SK-N-SH (cell line): ENCODE data around the gene WNT3. TPM values are rescaled to one million over a fixed set of nuclear protein-coding genes. Genes with fewer than 3 reads are reported as not detected.

Experiments
- CTCF ChIA-PET: fragments of 300-600, 350-600 bp; formaldehyde crosslinking; extraction: SDS; loops from one replicate; lab custom pipeline; 2021; lab: Yijun Ruan, JAX
- POLR2A ChIA-PET: fragments of 350-600 bp; sonication (Branson Sonifier 250); formaldehyde crosslinking; extraction: SDS; loops from one replicate; lab custom pipeline; 2020; ENCODE audit warnings: antibody characterized with exemption, inconsistent platforms; lab: Yijun Ruan, JAX
- DNase-seq: peaks from one replicate; pipeline ENCODE4 v3.0.0; 2012
- H2AFZ ChIP-seq: fragments of 200-600 bp; sonication (generic); 2 replicates; pipeline ENCODE4 v1.8.1; 2016; ENCODE audit warnings: antibody characterized with exemption, mild to moderate bottlenecking, low read depth
- H3F3A ChIP-seq: fragments of 200-600 bp; sonication (generic); replicated peaks from 2 replicates; pipeline ENCODE3; 2016; ENCODE audit warnings: antibody characterized with exemption, mild to moderate bottlenecking; ENCODE audit not compliant: insufficient read depth
- H3K27ac ChIP-seq, 2 experiments: fragments of 200-500 bp in 1 of 2; fragments of 200-600 bp in 1 of 2; sonication (Bioruptor generic) in 1 of 2; sonication (generic), shearing (Covaris generic) in 1 of 2; 2 replicates each; pipeline versions ENCODE4 v1.5.1 to v1.6.1; 2014 to 2016; ENCODE audit warnings: low read depth in 2 of 2, inconsistent platforms in 1 of 2, low read length in 1 of 2, mild to moderate bottlenecking in 1 of 2, mixed read lengths in 1 of 2
- H3K27me3 ChIP-seq: fragments of 200-600 bp; sonication (generic), shearing (Covaris generic); 2 replicates; pipeline ENCODE4 v1.6.1; 2016; ENCODE audit warnings: mixed run types; ENCODE audit not compliant: insufficient read depth
- H3K36me3 ChIP-seq, 2 experiments: fragments of 200-500 bp in 1 of 2; fragments of 200-600 bp in 1 of 2; sonication (Bioruptor generic) in 1 of 2; sonication (generic) in 1 of 2; replicated peaks in 1 of 2; 2 replicates each; pipeline versions ENCODE3 to v1.5.1; 2014 to 2016; ENCODE audit warnings: low read length in 1 of 2, mild to moderate bottlenecking in 1 of 2; ENCODE audit not compliant: insufficient read depth in 2 of 2, control insufficient read depth in 1 of 2
- H3K4me1 ChIP-seq, 2 experiments: fragments of 200-500 bp in 1 of 2; fragments of 200-600 bp in 1 of 2; sonication (Bioruptor generic) in 1 of 2; sonication (generic), shearing (Covaris generic) in 1 of 2; 2 replicates each; pipeline versions ENCODE4 v1.5.1 to v1.6.1; 2014 to 2016; ENCODE audit warnings: low read depth in 1 of 2, low read length in 1 of 2, mixed run types in 1 of 2; ENCODE audit not compliant: insufficient read depth in 2 of 2, control insufficient read depth in 1 of 2
- H3K4me2 ChIP-seq: fragments of 200-600 bp; sonication (generic), shearing (Covaris generic); 2 replicates; pipeline ENCODE4 v1.6.1; 2017; ENCODE audit warnings: mixed run types
- H3K4me3 ChIP-seq, 2 experiments: fragments of 200-500 bp in 1 of 2; fragments of 200-600 bp in 1 of 2; sonication (Bioruptor generic) in 1 of 2; sonication (generic), shearing (Covaris generic) in 1 of 2; 2 replicates each; pipeline versions ENCODE4 v1.5.1 to v1.8.1; 2014 to 2016; ENCODE audit warnings: low read depth in 2 of 2, inconsistent platforms in 1 of 2, low read length in 1 of 2, mild to moderate bottlenecking in 1 of 2, mixed read lengths in 1 of 2, moderate library complexity in 1 of 2
- H3K79me2 ChIP-seq: fragments of 200-600 bp; sonication (generic); 2 replicates; pipeline ENCODE4 v1.8.1; 2017; ENCODE audit warnings: mild to moderate bottlenecking; ENCODE audit not compliant: insufficient read depth
- H3K9ac ChIP-seq: fragments of 200-600 bp; sonication (generic); 2 replicates; pipeline ENCODE4 v1.6.1; 2017; ENCODE audit warnings: mixed run types
- H3K9me2 ChIP-seq: fragments of 200-600 bp; sonication (generic); 2 replicates; pipeline ENCODE4 v1.6.1; 2017; ENCODE audit warnings: mixed run types
- H3K9me3 ChIP-seq: fragments of 200-600 bp; sonication (generic); 2 replicates; pipeline ENCODE4 v1.6.1; 2017; ENCODE audit warnings: mixed run types, mild to moderate bottlenecking, moderate library complexity
- H4K20me1 ChIP-seq: fragments of 200-600 bp; sonication (generic); 2 replicates; pipeline ENCODE4 v1.6.1; 2017; ENCODE audit warnings: mild to moderate bottlenecking, mixed run types; ENCODE audit not compliant: insufficient read depth
- MEF2A ChIP-seq: IDR thresholded peaks from 2 replicates; pipeline ENCODE4 v1.4.0; 2012; ENCODE audit warnings: low read depth, borderline replicate concordance
- MXI1 ChIP-seq: IDR thresholded peaks from 2 replicates; pipeline ENCODE4 v1.6.1; 2012; ENCODE audit warnings: mild to moderate bottlenecking, low read depth, low read length, improper control_type of control experiment
- NRF1 ChIP-seq: IDR thresholded peaks from 2 replicates; pipeline ENCODE4 v1.6.1; 2012; ENCODE audit warnings: low read depth, mild to moderate bottlenecking, low read length
- POLR2AphosphoS5 ChIP-seq: IDR thresholded peaks from 2 replicates; pipeline ENCODE4 v1.6.1; 2012; ENCODE audit warnings: low read depth, low read length
- RCOR1 ChIP-seq: fragments of 150-350 bp; IDR thresholded peaks from 2 replicates; pipeline ENCODE4 v1.6.1; 2017; ENCODE audit warnings: antibody characterized with exemption, low read length
- RFX5 ChIP-seq: IDR thresholded peaks from 2 replicates; pipeline ENCODE4 v1.6.1; 2012; ENCODE audit warnings: mild to moderate bottlenecking, improper control_type of control experiment, low read length
- TAF1 ChIP-seq: IDR thresholded peaks from 2 replicates; pipeline ENCODE4 v1.6.1; 2012; ENCODE audit warnings: low read depth, mild to moderate bottlenecking, low read length, moderate library complexity, borderline replicate concordance
- TEAD4 ChIP-seq: IDR thresholded peaks from 2 replicates; pipeline ENCODE4 v1.4.0; 2012; ENCODE audit warnings: mild to moderate bottlenecking, borderline replicate concordance; ENCODE audit not compliant: insufficient read depth
- YY1 ChIP-seq: IDR thresholded peaks from 2 replicates; pipeline ENCODE4 v1.4.0; 2012; ENCODE audit warnings: low read depth, mild to moderate bottlenecking
- WGBS: methylation state at CpG from one replicate; pipeline ENCODE4 v1.1.6; 2017; ENCODE audit warnings: low lambda C conversion rate; 5-methylcytosine and 5-hydroxymethylcytosine counted together
- polyA plus RNA-seq, 3 experiments: library from polyadenylated mRNA; depleted of rRNA; stranded (reverse); fragments of >200 nt; gene quantifications; 2 replicates each; pipeline ENCODE4 v1.2.3, GENCODE V29; 2012
- TF ChIP-seq, protein P1 (sequence below): IDR thresholded peaks from 2 replicates; pipeline ENCODE4 v1.4.0; 2012; ENCODE audit warnings: low read depth, borderline replicate concordance
- TF ChIP-seq, protein P2 (sequence below): IDR thresholded peaks from 2 replicates; pipeline ENCODE4 v1.4.0; 2012; ENCODE audit warnings: low read depth
- TF ChIP-seq, protein P3 (sequence below): fragments of 150-350 bp; IDR thresholded peaks from 2 replicates; pipeline ENCODE4 v1.6.1; 2016; ENCODE audit warnings: mild to moderate bottlenecking, low read depth, low read length

The WNT3 gene
- polyA plus RNA-seq, 1 of the 3 experiments (the other 2 are of a cell fraction), result 5.3 TPM

DNA sequence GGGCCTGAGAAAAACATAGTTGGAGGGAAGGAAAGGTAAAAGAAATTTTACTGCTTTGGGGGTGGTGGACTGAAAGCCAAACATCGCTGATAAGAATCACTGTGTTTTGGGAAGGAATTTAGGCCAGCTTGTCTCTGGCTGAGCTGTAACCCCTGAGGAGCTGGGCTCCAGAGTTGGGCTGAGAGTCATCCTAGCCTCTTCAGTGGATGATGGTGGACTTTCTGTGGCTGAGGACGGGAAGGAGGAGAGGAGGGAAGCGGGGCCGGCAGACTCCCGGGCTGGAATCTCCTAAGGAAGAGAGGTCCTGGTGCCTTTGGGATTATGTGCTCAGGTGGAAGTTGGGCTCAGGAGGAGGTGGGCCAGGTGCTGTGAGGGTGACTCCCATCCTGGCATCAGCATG, 41.5 kb upstream of the WNT3 start:
- no peaks in the 10 kb centered on the region for H3F3A ChIP-seq
- CTCF ChIA-PET, result interaction anchor here (1.3 to 2.0 kb wide), 3 partner anchors 13 to 82 kb away, joined by 3 to 11 read pairs (median 10); no protein-coding TSS in a partner anchor
- WGBS, result 72% methylated on average over 5 of the region's 5 CpGs
- no peaks in the 10 kb centered on the region for H3K36me3 ChIP-seq
- no peaks in the 10 kb centered on the region; a peak in 1 of 4 replicates for H3K4me1 ChIP-seq
- H3K27ac ChIP-seq, result no peak overlapping the region
- peaks cover 9% of the 10 kb centered on the region; the same call in 1 of the 2 replicates for H3K27me3 ChIP-seq
- no peak overlapping the region for H3K4me3 ChIP-seq
- H3K79me2 ChIP-seq, result no peaks in the 10 kb centered on the region
- no peak for DNase-seq
- no peaks in the 10 kb centered on the region for H3K9me3 ChIP-seq
- no peak overlapping the region for H3K4me2 ChIP-seq
- no peak overlapping the region for H3K9ac ChIP-seq
- H4K20me1 ChIP-seq, result no peaks in the 10 kb centered on the region
- H3K9me2 ChIP-seq, result no peaks in the 10 kb centered on the region
- H2AFZ ChIP-seq, result no peak overlapping the region
- POLR2A ChIA-PET, result no interaction called here
- TF ChIP-seq MEF2A (no peak), NRF1 (no peak), TAF1 (no peak), RCOR1 (no peak), RFX5 (no peak), POLR2AphosphoS5 (no peak), TEAD4 (no peak), YY1 (no peak)
- TF ChIP-seq, protein P1, sequence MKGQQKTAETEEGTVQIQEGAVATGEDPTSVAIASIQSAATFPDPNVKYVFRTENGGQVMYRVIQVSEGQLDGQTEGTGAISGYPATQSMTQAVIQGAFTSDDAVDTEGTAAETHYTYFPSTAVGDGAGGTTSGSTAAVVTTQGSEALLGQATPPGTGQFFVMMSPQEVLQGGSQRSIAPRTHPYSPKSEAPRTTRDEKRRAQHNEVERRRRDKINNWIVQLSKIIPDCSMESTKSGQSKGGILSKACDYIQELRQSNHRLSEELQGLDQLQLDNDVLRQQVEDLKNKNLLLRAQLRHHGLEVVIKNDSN, result no peak

DNA sequence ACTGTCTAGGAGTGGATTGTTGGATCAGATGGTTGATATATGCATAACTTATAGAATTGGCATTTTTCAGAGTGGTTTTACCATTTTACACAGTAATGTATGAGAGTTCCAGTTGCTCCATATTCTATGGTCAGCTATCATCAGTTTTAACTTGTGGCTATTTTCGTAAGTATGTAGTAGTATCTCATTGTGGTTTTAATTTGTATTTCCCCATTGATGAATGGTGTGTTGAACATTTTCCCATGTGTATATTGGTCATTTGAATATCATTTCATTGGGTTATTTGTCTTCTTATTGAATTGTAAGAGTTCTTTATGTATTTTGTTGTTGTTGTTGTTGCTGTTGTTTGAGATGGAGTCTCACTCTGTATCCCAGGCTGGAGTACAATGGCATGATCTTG, 39.1 kb upstream of the WNT3 start:
- Histone ChIP-seq H2AFZ (no peak overlapping the region), H3F3A (no peaks in the 10 kb centered on the region), H3K9ac (no peak overlapping the region), H3K36me3 (no peaks in the 10 kb centered on the region), H3K27me3 (peaks cover 13% of the 10 kb centered on the region; the same call in 1 of the 2 replicates), H3K9me2 (no peaks in the 10 kb centered on the region), H3K4me3 (no peak overlapping the region)
- CTCF ChIA-PET, result interaction anchor here (0.8 to 1.2 kb wide), 3 partner anchors 15 to 84 kb away, joined by 3 to 5 read pairs (median 3); no protein-coding TSS in a partner anchor
- no peak for DNase-seq
- no peak for TF ChIP-seq RFX5
- TF ChIP-seq, protein P2, sequence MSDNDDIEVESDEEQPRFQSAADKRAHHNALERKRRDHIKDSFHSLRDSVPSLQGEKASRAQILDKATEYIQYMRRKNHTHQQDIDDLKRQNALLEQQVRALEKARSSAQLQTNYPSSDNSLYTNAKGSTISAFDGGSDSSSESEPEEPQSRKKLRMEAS, result no peak
- TF ChIP-seq MXI1, result no peak
- TF ChIP-seq, protein P3, sequence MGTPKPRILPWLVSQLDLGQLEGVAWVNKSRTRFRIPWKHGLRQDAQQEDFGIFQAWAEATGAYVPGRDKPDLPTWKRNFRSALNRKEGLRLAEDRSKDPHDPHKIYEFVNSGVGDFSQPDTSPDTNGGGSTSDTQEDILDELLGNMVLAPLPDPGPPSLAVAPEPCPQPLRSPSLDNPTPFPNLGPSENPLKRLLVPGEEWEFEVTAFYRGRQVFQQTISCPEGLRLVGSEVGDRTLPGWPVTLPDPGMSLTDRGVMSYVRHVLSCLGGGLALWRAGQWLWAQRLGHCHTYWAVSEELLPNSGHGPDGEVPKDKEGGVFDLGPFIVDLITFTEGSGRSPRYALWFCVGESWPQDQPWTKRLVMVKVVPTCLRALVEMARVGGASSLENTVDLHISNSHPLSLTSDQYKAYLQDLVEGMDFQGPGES, result no peak
- TF ChIP-seq, all 33 proteins: peak for 0
- Histone ChIP-seq H3K4me2 (no peak overlapping the region), H4K20me1 (no peaks in the 10 kb centered on the region), H3K4me1 (no peaks in the 10 kb centered on the region), H3K79me2 (no peaks in the 10 kb centered on the region), H3K27ac (no peak overlapping the region), H3K9me3 (no peaks in the 10 kb centered on the region)
- 88% methylated on average over 1 of the region's 1 CpG for WGBS
- POLR2A ChIA-PET, result no interaction called here
